MM.1S (cell line): ENCODE data around the gene AJM1.

ENCODE experiments used
- DNase-seq: peaks from one replicate; pipeline ENCODE4 v3.0.0-alpha.2; 2015
- H2AFZ ChIP-seq: fragments of 300-600 bp; sonication (generic); 2 replicates; pipeline ENCODE4 v1.6.0; 2016; ENCODE audit warnings: antibody characterized with exemption, low read length
- H3F3A ChIP-seq: fragments of 300-600 bp; sonication (generic); 2 replicates; pipeline ENCODE4 v1.6.1; 2016; ENCODE audit warnings: mild to moderate bottlenecking, antibody characterized with exemption, low read length, moderate library complexity, mixed read lengths; ENCODE audit not compliant: insufficient read depth
- H3K27ac ChIP-seq: fragments of 300-600 bp; sonication (generic); 2 replicates; pipeline ENCODE4 v1.5.1; 2016; ENCODE audit warnings: mild to moderate bottlenecking, low read length
- H3K27me3 ChIP-seq: fragments of 300-600 bp; sonication (generic); replicated peaks from 2 replicates; pipeline ENCODE4 v1.6.0; 2016; ENCODE audit warnings: low read length; ENCODE audit not compliant: insufficient read depth
- H3K36me3 ChIP-seq: fragments of 300-600 bp; sonication (generic); replicated peaks from 2 replicates; pipeline ENCODE4 v1.6.1; 2016; ENCODE audit warnings: mild to moderate bottlenecking, low read length, mixed read lengths; ENCODE audit not compliant: insufficient read depth
- H3K4me1 ChIP-seq: fragments of 300-600 bp; sonication (generic); 2 replicates; pipeline ENCODE4 v1.6.1; 2016; ENCODE audit warnings: low read length, mixed read lengths
- H3K4me2 ChIP-seq: fragments of 300-600 bp; sonication (generic); 2 replicates; pipeline ENCODE4 v1.6.0; 2016; ENCODE audit warnings: low read depth, low read length
- H3K4me3 ChIP-seq: fragments of 300-600 bp; sonication (generic); 2 replicates; pipeline ENCODE4 v1.5.1; 2016; ENCODE audit warnings: low read length, mixed read lengths
- H3K79me2 ChIP-seq: fragments of 300-600 bp; sonication (generic); 2 replicates; pipeline ENCODE4 v1.6.1; 2016; ENCODE audit warnings: mixed run types, low read length, mixed read lengths
- H3K9ac ChIP-seq: fragments of 300-600 bp; sonication (generic); 2 replicates; pipeline ENCODE4 v1.6.1; 2016; ENCODE audit warnings: low read length, mixed read lengths
- H3K9me2 ChIP-seq: fragments of 300-600 bp; sonication (generic); replicated peaks from 2 replicates; pipeline ENCODE4 v1.6.1; 2016; ENCODE audit warnings: mild to moderate bottlenecking, low read length, mixed read lengths; ENCODE audit not compliant: insufficient read depth
- H3K9me3 ChIP-seq: fragments of 300-600 bp; sonication (generic); replicated peaks from 2 replicates; pipeline ENCODE4 v1.6.1; 2016; ENCODE audit warnings: mild to moderate bottlenecking, low read length, mixed read lengths; ENCODE audit not compliant: insufficient read depth
- H4K20me1 ChIP-seq: fragments of 300-600 bp; sonication (generic); 2 replicates; pipeline ENCODE4 v1.6.1; 2016; ENCODE audit warnings: mild to moderate bottlenecking, low read length, moderate library complexity, mixed read lengths; ENCODE audit not compliant: insufficient read depth
- CTCF ChIP-seq: fragments of 300-600 bp; sonication (generic); IDR thresholded peaks from 2 replicates; pipeline ENCODE4 v1.5.1; 2016; ENCODE audit warnings: antibody characterized with exemption, low read length, mixed read lengths
- EZH2 ChIP-seq: fragments of 300-600 bp; sonication (generic); optimal IDR thresholded peaks from 2 replicates; pipeline ENCODE3; 2017; ENCODE audit warnings: low read depth, mild to moderate bottlenecking, antibody characterized with exemption, low read length, mixed read lengths
- EZH2phosphoT487 ChIP-seq: fragments of 300-600 bp; sonication (generic); IDR thresholded peaks from 2 replicates; pipeline ENCODE4 v1.6.1; 2018; ENCODE audit warnings: antibody characterized with exemption, low read length

The AJM1 gene

DNA sequence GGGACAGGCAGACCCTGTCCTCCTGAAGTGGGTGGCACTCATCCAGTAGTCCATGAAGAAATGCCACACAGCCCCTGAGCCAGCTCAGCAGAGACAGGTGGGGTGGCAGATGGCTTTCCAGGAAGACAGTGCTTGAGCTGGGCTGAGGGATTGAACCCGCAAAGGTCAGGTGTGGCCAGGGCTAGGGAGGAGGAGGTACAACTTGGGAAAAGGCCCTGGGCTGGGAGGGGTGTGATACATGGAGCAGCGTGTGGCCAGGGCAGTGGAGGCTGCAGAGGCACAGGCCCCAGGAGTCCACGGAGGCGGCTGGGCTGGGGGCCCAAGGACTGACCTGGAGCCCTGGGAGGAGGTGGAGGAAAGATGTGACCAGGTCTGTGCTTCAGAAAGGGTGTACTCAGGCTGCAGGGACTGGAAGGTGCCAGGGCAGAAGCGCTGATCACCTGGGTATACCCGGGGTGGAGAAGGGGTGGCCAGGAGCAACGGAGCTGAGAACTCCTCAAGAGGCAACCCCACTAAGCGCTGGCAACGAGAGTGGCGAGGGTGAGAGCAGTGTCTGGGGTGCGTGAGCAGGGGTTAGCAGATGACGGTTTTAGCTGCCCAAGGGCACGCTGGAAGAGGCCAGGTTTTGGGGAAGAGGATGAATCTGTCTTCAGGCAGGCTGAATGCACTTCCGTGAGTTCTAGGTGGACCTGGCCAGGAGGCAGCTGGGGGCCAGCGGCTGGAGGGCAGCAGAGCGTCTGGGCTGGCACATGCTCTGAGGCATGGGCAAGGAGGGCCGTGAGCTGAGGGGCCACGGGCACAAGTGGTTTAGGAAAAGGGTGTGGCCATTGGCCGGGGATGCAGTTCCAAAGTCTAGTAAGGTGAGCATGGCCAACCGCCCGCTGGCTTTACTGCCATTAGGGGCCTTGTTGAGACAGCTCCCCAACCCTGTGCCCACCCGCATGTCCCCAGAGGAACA lies 38.4 kb upstream of the AJM1 start:
- no peak overlapping the region for H2AFZ ChIP-seq
- no peak overlapping the region for H3K4me2 ChIP-seq
- no peaks in the 10 kb centered on the region for H3K9me3 ChIP-seq
- peaks cover 13% of the 10 kb centered on the region for H3K4me1 ChIP-seq
- H4K20me1 ChIP-seq = no peaks in the 10 kb centered on the region
- H3K4me3 ChIP-seq = no peak overlapping the region
- no peak for TF ChIP-seq EZH2
- TF ChIP-seq CTCF = no peak
- TF ChIP-seq EZH2phosphoT487 = no peak
- no peaks in the 10 kb centered on the region; the same call in 1 of the 2 replicates for H3K27me3 ChIP-seq
- DNase-seq = no peak
- no peaks in the 10 kb centered on the region for H3K36me3 ChIP-seq
- no peaks in the 10 kb centered on the region for H3K9me2 ChIP-seq
- no peak overlapping the region for H3K9ac ChIP-seq
- H3F3A ChIP-seq = peaks cover 16% of the 10 kb centered on the region
- peaks cover 20% of the 10 kb centered on the region for H3K79me2 ChIP-seq
- H3K27ac ChIP-seq = no peak overlapping the region

DNA sequence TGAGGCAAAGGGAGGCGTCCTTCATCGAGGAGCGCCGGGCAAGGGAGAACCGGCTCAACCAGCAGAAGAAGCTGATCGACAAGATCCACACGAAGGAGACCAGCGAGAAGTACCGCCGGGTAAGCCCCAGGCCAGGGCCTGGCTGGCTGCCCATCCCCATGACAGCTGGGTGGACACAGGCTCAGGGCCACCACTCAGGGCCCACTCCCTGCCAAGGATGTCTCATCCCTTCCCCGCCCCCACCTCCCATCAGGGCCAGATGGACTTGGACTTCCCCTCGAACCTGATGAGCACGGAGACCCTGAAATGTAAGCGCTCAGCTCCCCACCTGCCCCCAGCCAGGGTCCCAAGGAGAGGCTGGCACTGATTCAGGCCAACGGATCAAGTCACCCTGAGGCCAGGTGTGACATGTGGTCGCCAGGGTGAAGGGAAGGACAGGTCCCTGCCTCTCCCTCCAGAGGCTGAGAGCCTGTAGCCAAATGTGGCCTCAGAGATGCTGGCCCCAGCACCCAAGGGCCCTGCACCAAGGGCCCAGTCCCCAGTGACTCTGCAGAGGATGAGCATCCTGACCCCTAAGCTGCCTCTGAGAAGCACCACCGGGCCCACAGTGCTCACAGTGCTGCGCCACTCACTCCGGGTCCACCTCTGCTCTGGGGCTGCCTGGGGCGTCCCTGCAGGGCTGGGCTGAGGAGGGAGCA lies 37.6 kb upstream of the AJM1 start:
- Histone ChIP-seq H3K9ac (no peak overlapping the region), H4K20me1 (no peaks in the 10 kb centered on the region), H3K4me2 (no peak overlapping the region), H3K9me3 (no peaks in the 10 kb centered on the region), H3K36me3 (no peaks in the 10 kb centered on the region), H3K27ac (no peak overlapping the region), H3K9me2 (no peaks in the 10 kb centered on the region), H3K4me3 (no peak overlapping the region), H3F3A (peaks cover 16% of the 10 kb centered on the region), H3K4me1 (peaks cover 17% of the 10 kb centered on the region), H3K79me2 (peaks cover 28% of the 10 kb centered on the region), H3K27me3 (no peaks in the 10 kb centered on the region), H2AFZ (no peak overlapping the region)
- no peak for DNase-seq
- no peak for TF ChIP-seq EZH2
- no peak for TF ChIP-seq CTCF
- TF ChIP-seq EZH2phosphoT487 = no peak

GRCh38 chr9:136805207-136805740 lies 37.0 kb upstream of the AJM1 start:
- H4K20me1 ChIP-seq = no peaks in the 10 kb centered on the region
- TF ChIP-seq EZH2 = no peak
- TF ChIP-seq EZH2phosphoT487 = no peak
- no peak for TF ChIP-seq CTCF
- no peaks in the 10 kb centered on the region for H3K27me3 ChIP-seq
- no peaks in the 10 kb centered on the region for H3K9me3 ChIP-seq
- H3K27ac ChIP-seq = no peak overlapping the region
- no peak overlapping the region for H3K4me2 ChIP-seq
- H3K9me2 ChIP-seq = no peaks in the 10 kb centered on the region
- peaks cover 35% of the 10 kb centered on the region for H3K79me2 ChIP-seq
- H3K4me1 ChIP-seq = peaks cover 21% of the 10 kb centered on the region; the same call in 1 of the 2 replicates
- no peak overlapping the region for H3K4me3 ChIP-seq
- H3K9ac ChIP-seq = no peak overlapping the region
- DNase-seq = no peak
- no peaks in the 10 kb centered on the region for H3K36me3 ChIP-seq
- H2AFZ ChIP-seq = no peak overlapping the region
- peaks cover 15% of the 10 kb centered on the region for H3F3A ChIP-seq
